GM20431 (cell line): Measurements from ENCODE around the gene MYBPHL.

ENCODE experiments used
- in situ Hi-C: fragments of 300-500 bp; cut with MseI, MboI; formaldehyde crosslinking; loops from one replicate; pipeline ENCODE4 v1.15.0; 2020; ENCODE audit warnings: low sequenced_read_pairs; ENCODE audit not compliant: unreplicated experiment

Gene MYBPHL

GRCh38 chr1:109269212-109269980 is 37.4 kb downstream of the MYBPHL start:
- in situ Hi-C loops: loop anchor here (25.0 kb wide), 1 partner anchor 268 kb away; the partner anchor contains the start of genes GNAI3 and GPR61

GRCh38 chr1:109268431-109269211 is 38.2 kb downstream of the MYBPHL start:
- in situ Hi-C loops: loop anchor here (25.0 kb wide), 1 partner anchor 269 kb away; the partner anchor contains the start of genes GNAI3 and GPR61

DNA sequence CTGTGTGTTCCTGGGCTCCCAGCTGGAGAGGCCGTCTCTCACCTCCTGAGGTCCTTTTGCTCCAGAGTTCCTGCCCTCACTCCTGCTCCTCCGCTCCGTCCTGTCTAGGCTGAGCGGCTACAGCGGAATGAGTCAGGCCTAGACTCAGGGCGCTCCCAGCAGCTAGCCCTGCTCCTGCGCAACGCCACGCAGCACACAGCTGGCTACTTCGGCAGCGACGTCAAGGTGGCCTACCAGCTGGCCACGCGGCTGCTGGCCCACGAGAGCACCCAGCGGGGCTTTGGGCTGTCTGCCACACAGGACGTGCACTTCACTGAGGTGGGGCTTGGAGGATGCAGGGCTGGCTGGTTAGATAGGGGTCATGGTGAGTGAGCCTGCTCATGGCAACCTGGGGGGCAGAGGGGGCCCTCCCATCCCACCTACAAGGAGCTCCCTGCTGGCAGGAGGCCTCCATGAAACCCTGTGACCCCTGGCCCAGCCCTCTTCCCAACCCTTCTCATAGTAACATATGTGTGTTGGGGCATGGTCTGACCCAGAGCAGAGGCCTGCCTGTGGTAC is 39.0 kb downstream of the MYBPHL start:
- in situ Hi-C loops: loop anchor here (25.0 kb wide), 1 partner anchor 269 kb away; the partner anchor contains the start of genes GNAI3 and GPR61

- in situ Hi-C loops: loop anchor here (25.0 kb wide), 1 partner anchor 270 kb away; the partner anchor contains the start of genes GNAI3 and GPR61
These were observed 39.8 kb downstream of the MYBPHL start for GRCh38 chr1:109266965-109267364.

- in situ Hi-C loops: loop anchor here (25.0 kb wide), 1 partner anchor 271 kb away; the partner anchor contains the start of genes GNAI3 and GPR61
These were observed 41.0 kb downstream of the MYBPHL start for GRCh38 chr1:109265741-109266330.

- in situ Hi-C loops: loop anchor here (25.0 kb wide), 1 partner anchor 272 kb away; the partner anchor contains the start of genes GNAI3 and GPR61
These were observed 41.8 kb downstream of the MYBPHL start for GRCh38 chr1:109265016-109265415.

DNA sequence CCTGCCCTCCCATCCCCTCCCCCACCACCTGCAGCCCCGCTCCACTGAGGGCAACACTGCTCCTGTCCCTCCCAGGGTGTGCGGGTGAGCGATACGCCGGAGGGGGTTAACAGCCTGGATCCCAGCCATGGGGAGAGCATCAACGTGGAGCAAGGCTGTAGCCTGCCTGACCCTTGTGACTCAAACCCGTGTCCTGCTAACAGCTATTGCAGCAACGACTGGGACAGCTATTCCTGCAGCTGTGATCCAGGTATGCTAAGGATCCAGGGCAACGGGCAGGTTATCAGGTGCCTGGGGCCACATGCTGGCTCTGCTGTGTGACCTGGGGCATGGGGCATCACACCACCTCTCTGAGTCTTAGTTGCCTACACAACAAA is 42.4 kb downstream of the MYBPHL start:
- in situ Hi-C loops: loop anchor here (25.0 kb wide), 1 partner anchor 273 kb away; the partner anchor contains the start of genes GNAI3 and GPR61

DNA sequence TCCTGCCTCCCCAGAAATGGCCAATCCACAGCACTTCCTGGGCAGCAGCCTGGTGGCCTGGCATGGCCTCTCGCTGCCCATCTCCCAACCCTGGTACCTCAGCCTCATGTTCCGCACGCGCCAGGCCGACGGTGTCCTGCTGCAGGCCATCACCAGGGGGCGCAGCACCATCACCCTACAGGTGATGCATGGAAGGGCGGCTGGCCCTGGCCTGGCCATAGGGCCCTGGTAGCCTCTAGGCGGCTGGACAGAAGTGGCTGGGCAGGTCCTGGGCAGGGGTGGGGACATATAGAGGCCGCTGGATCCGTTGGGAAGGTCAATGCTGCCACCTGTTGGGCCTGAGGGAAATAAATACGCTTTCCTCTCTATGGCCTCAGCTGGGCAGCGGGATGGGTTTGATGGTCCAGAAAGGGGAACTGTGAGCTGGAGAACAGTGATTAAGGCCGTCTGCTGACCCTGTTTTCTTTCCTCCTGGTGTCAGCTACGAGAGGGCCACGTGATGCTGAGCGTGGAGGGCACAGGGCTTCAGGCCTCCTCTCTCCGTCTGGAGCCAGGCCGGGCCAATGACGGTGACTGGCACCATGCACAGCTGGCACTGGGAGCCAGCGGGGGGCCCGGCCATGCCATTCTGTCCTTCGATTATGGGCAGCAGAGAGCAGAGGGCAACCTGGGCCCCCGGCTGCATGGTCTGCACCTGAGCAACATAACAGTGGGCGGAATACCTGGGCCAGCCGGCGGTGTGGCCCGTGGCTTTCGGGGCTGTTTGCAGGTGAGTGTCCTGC is 43.0 kb downstream of the MYBPHL start:
- in situ Hi-C loops: loop anchor here (25.0 kb wide), 1 partner anchor 274 kb away; the partner anchor contains the start of genes GNAI3 and GPR61

- in situ Hi-C loops: loop anchor here (25.0 kb wide), 1 partner anchor 274 kb away; the partner anchor contains the start of genes GNAI3 and GPR61
These were observed 43.6 kb downstream of the MYBPHL start for GRCh38 chr1:109263234-109263596.

- in situ Hi-C loops: loop anchor here (25.0 kb wide), 1 partner anchor 275 kb away; the partner anchor contains the start of genes GNAI3 and GPR61
These were observed 44.4 kb downstream of the MYBPHL start for GRCh38 chr1:109262231-109263055.

- in situ Hi-C loops: loop anchor here (25.0 kb wide), 1 partner anchor 276 kb away; the partner anchor contains the start of genes GNAI3 and GPR61
These were observed 45.2 kb downstream of the MYBPHL start for GRCh38 chr1:109261578-109261977.

- in situ Hi-C loops: loop anchor here (25.0 kb wide), 1 partner anchor 276 kb away; the partner anchor contains the start of genes GNAI3 and GPR61
These were observed 45.8 kb downstream of the MYBPHL start for GRCh38 chr1:109261006-109261405.

GRCh38 chr1:109259674-109260557 is 46.9 kb downstream of the MYBPHL start:
- in situ Hi-C loops: loop anchor here (25.0 kb wide), 1 partner anchor 277 kb away; the partner anchor contains the start of genes GNAI3 and GPR61

GRCh38 chr1:109258481-109259466 is 48.0 kb downstream of the MYBPHL start:
- in situ Hi-C loops: loop anchor here (25.0 kb wide), 1 partner anchor 279 kb away; the partner anchor contains the start of genes GNAI3 and GPR61

- in situ Hi-C loops: loop anchor here (25.0 kb wide), 1 partner anchor 279 kb away; the partner anchor contains the start of genes GNAI3 and GPR61
These were observed 49.0 kb downstream of the MYBPHL start for GRCh38 chr1:109257682-109258421.
